ENCODE results near the gene CTDSPL. TPM values are rescaled to one million over a fixed set of nuclear protein-coding genes. Genes with fewer than 3 reads are reported as not detected.

CTDSPL gene
- total RNA-seq, 2 donors from 2014 or later: 75.0 to 76.7 TPM

DNA sequence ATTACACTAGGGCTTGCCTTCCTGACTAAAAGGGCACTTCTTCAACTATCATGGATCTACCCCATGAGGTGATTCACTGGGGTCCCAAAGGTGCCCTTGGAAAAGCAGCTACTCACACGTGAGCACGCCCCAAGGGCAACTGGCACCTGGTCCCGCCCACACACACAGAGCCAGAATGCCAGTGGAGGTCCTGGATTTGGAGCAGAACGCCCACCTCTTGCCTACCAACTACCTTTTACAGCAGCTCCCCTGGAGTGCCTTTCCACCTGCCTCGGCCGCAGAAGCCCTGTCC, 1.8 kb upstream of the CTDSPL start:
- H3K4me3 ChIP-seq: no peak overlapping the region
- no peak for DNase-seq
- H3K27me3 ChIP-seq: no peaks in the 10 kb centered on the region
- peaks cover 21% of the 10 kb centered on the region for H3K4me1 ChIP-seq
- intact Hi-C loops (cut with DNase I): no loop called here
- no peak for TF ChIP-seq CTCF (IDR thresholded peaks at IDR 0.05)
- peak overlapping the region; percentile 41 for H3K27ac ChIP-seq
- H3K9me3 ChIP-seq: no peaks in the 10 kb centered on the region
- H3K36me3 ChIP-seq: no peaks in the 10 kb centered on the region
- H3K9ac ChIP-seq (ENCODE audit: low read depth in 2 of 2, low read length in 2 of 2): peak overlapping the region in 1 of 2 donors; percentile 51

GRCh38 chr3:37862219-37862902, 681 bp downstream of the CTDSPL start:
- intact Hi-C loops (cut with DNase I): no loop called here
- Histone ChIP-seq H3K36me3 (no peaks in the 10 kb centered on the region), H3K27ac (peak overlapping the region; percentile 62), H3K27me3 (no peaks in the 10 kb centered on the region), H3K4me1 (peaks cover 21% of the 10 kb centered on the region), H3K9ac (ENCODE audit: low read depth in 2 of 2, low read length in 2 of 2) (peak overlapping the region; percentile 54 to 72), H3K9me3 (no peaks in the 10 kb centered on the region), H3K4me3 (peak overlapping the region; percentile 60)
- TF ChIP-seq CTCF (IDR thresholded peaks at IDR 0.05): no peak
- peak; percentile 53 for DNase-seq

DNA sequence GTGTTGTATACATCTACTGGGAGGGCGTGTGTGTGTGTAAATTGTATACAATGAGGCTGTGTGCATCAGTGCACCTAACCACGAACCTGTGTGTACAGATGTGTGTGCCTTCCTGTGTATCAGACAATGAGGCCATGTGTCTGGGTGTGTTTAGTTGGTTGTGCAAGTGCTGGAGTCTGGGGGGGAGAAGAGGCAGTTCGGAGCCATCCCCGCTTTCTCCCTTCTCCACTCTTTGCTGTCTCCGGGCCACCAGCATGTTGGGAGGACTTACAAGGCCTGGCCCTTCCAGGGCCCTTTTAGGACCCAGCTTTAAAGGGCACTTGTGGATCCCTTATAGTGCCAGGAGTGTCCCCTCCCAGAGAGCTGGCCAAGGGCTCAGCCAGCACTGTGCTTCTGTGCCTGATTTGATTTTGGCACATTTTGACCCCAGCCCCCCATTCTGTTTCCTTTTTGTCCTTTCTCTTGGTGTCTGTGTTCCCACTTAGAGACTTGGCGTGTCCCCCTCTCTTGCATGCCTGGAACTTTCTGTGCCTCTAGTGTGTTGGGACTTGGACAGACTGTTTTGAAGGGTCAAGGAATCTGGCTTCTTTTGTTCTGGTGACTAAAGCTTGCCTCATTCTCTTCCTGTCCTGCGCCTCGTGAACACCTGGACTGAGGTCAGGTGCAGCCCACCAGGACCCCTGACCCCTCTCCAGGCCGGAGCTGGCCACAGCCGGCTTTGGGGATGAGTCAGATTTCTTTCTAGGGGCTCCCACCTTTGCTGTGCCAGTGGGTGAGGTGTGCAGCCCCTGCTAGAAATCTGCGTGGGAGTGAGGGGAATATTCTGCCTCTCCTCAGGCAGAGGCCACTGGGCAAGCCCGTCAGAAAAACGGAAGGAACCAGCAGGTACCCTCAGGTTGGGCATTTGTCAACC, 1.5 kb downstream of the CTDSPL start:
- Histone ChIP-seq H3K9me3 (no peaks in the 10 kb centered on the region), H3K4me3 (peak overlapping the region; percentile 60), H3K4me1 (peaks cover 21% of the 10 kb centered on the region), H3K27me3 (no peaks in the 10 kb centered on the region), H3K36me3 (no peaks in the 10 kb centered on the region), H3K9ac (ENCODE audit: low read depth in 2 of 2, low read length in 2 of 2) (peak overlapping the region; percentile 13 to 72), H3K27ac (peak overlapping the region; percentile 62)
- TF ChIP-seq CTCF (IDR thresholded peaks at IDR 0.05): no peak
- DNase-seq: peak; percentile 40
- intact Hi-C loops (cut with DNase I): no loop called here

DNA sequence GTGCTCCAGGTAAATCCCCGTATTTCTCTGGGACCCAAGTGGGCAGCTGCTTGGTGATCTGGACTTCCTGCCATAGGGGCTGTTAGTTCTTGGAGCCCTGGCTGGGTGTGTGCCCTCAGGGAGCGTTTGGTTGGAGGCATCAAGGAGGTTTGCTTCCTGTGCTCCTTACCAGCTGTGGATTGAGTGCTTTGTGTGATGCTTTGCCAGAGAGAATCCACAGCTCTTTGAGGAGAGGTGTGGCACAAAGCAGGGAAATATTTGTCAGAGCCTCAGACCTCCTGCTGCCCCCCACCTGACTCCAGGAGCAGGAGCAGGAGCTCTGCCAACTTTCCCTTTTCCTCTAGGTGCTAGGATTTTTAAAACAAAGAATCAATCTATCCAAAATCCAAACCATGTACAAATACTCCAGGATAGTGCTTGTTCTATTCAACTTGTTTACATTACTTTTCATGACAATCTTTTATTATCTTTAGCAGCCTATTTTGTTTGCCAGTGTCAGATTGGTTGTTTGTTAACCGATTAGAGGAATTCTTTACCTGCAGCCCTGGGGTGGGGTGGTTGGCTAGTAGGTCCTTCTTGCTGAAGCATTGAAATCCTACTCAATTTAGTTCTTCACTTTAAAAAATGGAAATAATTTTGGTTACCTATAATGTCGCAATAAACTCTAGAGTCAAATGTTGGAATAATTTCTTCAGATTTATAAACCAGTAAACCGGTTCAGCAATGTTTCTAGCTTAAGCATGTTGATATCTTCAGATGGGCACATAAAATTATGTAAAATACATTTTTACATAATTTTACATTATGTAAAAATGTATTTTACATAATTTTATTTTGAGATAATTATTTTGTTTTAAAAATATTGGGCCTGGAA, 2.5 kb downstream of the CTDSPL start:
- H3K4me1 ChIP-seq: peaks cover 21% of the 10 kb centered on the region
- no peaks in the 10 kb centered on the region for H3K9me3 ChIP-seq
- H3K4me3 ChIP-seq: no peak overlapping the region
- no peaks in the 10 kb centered on the region for H3K36me3 ChIP-seq
- H3K27ac ChIP-seq: peak overlapping the region; percentile 9
- H3K27me3 ChIP-seq: no peaks in the 10 kb centered on the region
- TF ChIP-seq CTCF (IDR thresholded peaks at IDR 0.05): no peak
- H3K9ac ChIP-seq (ENCODE audit: low read depth in 2 of 2, low read length in 2 of 2): peak overlapping the region in 1 of 2 donors; percentile 72
- intact Hi-C loops (cut with DNase I): no loop called here
- DNase-seq: peak; percentile 33

- Histone ChIP-seq H3K27ac (no peak overlapping the region), H3K36me3 (no peaks in the 10 kb centered on the region), H3K9me3 (no peaks in the 10 kb centered on the region), H3K4me1 (peaks cover 19% of the 10 kb centered on the region), H3K27me3 (no peaks in the 10 kb centered on the region), H3K9ac (ENCODE audit: low read depth in 2 of 2, low read length in 2 of 2) (no peak overlapping the region), H3K4me3 (no peak overlapping the region)
- TF ChIP-seq CTCF (IDR thresholded peaks at IDR 0.05): no peak
- intact Hi-C loops (cut with DNase I): no loop called here
- DNase-seq: peak; percentile 49
These were observed 3.2 kb downstream of the CTDSPL start for GRCh38 chr3:37864904-37865303.
